DLD1 (cell line): Measurements from ENCODE around the gene CELA2B.
"Not testable (repeated sequence)": the region's sequence is repeated elsewhere in the genome, so short reads cannot be mapped to it uniquely, and the experiment has no call there.

Experiments
- in situ Hi-C: cut with HindIII; loops from 2 replicates; pipeline ENCODE4 v1.10.0; 2017; ENCODE audit warnings: low sequenced_read_pairs

The CELA2B gene

DNA sequence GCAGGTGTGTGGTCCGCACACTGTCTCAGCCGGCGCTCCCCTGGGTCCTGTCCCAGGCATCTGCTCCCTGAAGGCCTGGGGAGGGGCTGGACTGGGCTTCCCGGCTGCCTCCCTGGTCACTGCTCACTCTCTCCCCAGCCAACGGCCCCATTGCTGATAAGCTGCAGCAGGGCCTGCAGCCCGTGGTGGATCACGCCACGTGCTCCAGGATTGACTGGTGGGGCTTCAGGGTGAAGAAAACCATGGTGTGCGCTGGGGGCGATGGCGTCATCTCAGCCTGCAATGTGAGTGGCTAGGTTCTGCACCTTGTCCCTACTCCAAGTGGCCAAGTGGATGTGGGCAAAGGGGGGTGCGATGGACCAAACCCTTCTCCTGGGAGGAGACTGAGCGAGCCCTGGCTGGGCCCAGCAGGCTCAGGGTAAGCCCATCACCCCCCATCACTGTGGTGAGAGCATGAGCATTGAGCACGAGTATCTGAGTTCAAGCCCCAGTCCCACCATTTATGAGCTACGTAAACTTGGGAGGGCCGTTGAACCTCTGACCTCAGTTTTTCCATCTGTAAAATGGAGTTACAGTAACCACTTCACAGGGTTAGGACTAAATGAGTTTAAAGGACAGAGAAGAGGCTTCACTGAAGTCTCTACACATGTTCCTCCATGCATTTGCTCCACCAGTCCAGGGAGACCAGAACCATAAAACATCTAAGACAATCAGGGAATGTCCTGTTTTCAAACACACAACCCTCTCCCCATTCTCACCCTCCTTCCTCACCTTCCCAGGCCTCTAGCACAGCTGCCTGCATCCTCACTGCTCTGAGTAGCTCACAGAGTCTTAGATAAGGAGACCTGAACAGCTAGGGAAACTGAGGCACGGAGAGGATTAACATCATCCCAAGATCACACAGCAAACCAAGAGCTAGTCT is 31.2 kb upstream of the CELA2B start:
- in situ Hi-C loops, result loop anchor here (10.0 kb wide), 1 partner anchor 120 kb away; no protein-coding TSS in a partner anchor

DNA sequence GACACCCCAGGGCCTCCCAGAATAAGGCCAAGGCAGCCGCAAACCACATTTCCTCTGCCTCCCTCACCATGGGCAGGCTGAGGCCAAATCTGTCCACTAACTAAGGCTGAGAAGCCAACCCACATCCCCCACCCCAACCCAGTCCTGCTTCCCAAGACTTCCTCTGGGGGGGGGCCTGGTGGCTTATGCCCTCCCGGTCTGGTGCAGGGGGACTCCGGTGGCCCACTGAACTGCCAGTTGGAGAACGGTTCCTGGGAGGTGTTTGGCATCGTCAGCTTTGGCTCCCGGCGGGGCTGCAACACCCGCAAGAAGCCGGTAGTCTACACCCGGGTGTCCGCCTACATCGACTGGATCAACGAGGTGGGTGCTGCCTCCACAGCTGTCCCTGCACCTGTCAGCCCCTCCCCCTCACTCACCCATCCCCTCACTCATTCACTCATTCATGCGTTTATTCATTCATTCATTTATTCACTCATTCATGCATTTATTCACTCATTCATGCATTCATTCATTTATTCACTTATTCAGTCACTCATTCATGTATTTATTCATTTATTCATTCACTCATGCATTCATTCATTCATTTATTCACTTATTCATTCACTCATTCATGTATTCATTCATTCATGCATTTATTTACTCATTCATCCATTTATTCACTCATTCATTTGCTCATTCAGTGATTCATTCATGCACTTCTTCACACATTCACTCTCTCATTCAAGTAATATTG is 30.3 kb upstream of the CELA2B start:
- in situ Hi-C loops, result loop anchor here (10.0 kb wide), 1 partner anchor 121 kb away; no protein-coding TSS in a partner anchor

- in situ Hi-C loops, result loop anchor here (10.0 kb wide), 1 partner anchor 121 kb away; no protein-coding TSS in a partner anchor
Observed at GRCh38 chr1:15446212-15446611, 29.7 kb upstream of the CELA2B start.

DNA sequence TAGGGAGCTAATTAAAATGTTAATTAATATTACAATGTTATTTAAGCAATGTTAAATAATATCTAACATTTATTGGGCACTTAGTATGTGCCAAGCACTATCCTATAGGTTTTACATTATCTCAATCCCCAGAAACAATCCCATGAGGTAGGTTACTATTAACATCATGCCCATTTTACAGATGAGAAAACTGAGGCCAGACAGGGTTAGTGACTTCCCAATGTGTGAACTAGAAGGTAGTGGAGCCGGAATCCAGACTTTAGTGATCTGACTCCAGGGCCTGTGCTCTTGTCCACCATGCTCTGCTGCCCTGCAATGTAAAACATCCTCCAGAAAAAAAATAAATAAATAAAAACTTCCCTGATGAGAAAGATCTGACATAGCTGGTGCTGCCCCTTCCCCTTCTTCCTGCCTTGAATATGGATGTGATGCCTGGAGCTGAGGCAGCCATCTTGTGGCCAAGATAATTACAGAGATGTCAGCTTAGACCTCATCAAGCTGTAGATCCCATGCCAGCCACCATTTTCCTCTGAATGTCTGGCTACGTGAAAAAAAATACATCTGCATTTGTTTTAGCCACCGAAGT is 26.9 kb upstream of the CELA2B start:
- in situ Hi-C loops, result loop anchor here (10.0 kb wide), 1 partner anchor 124 kb away; no protein-coding TSS in a partner anchor

DNA sequence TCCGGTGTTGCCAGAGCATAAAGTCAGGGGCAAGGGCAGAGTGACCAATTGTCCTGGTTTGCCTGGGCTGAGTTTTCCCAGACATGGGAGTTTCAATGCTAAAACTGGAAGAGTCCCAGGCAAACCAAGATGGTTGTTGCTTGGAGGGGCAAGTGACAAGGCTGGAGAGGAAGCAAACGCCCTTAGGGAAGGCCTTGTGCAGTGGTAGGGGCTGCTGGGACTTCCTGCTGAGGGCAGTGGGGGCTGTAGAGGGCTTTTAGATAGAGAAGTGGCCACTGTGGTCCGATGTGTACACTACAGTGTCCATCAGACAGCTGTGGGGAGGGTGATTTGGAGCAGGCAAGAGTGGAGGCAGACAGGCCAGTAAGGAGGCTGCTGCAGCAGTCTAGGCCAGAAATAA is 26.3 kb upstream of the CELA2B start:
- in situ Hi-C loops, result loop anchor here (10.0 kb wide), 1 partner anchor 125 kb away; no protein-coding TSS in a partner anchor

DNA sequence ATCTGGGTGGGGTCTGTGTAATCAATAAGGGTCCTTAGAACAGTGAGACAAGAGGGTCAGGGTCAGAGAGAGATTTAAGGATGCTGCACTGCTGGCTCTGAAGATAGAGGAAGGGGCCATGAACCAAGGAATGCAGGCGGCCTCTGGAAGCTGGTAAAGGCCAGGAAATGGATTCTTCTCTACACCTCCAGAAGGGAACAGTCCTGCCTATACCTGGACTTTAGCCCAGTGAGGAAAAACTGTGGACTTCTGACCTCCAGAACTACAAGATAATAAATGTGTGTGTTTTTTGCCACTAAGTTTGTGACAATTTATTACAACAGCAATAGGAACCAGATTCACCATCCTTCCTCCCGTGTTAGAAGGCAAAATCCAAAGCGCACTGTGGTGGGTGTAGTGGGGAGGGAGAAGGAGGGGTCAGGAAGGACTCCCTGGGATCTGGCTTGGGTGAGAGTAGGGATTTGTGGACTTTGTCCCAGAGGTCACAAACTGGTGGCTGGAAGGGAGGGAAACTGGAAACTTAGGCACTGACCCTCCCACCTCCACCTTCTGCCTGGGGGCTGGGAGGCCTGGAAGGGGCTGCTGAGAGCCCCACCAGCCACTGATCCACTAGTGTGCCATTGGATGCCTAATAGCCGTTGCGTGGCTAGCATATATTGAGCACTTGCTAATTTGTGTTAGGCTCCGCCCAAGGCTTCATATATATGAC is 24.7 kb upstream of the CELA2B start:
- in situ Hi-C loops, result no loop called here

GRCh38 chr1:15452216-15452615 is 23.7 kb upstream of the CELA2B start:
- in situ Hi-C loops, result no loop called here

DNA sequence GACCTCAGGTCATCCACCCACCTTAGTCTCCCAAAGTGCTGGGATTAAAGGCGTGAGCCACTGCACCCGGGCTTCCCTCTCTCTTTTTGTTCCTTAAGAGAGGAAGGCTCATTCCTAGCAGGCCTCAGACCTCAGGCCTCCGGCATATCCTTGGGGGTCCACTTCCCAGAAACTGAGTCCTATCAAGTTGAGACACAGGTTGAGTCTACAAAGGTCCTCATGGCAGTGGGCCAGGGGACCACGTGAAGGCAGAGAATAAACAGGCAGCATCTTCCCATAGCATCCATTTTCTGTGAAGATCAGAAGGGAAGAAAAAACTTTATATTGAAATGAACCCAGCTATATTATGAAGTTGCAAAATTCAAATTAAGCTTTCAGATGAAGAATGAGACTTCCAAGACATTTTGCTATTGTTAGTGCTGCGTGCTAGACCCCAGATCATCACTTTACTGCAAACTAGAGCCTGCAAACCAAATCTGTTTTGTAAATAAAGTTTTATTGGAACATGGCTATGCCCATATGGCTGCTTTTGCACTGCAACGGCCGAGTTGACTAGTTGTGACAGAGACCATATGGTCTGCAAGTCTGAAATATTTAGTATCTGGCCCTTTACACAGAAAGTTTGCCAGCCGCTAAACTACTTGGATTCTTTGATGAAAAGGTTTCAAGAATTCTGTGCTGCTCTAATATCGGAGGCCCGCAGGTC is 22.9 kb upstream of the CELA2B start:
- in situ Hi-C loops, result no loop called here

GRCh38 chr1:15453734-15454133 is 22.2 kb upstream of the CELA2B start:
- in situ Hi-C loops, result no loop called here

GRCh38 chr1:15454256-15454655 is 21.6 kb upstream of the CELA2B start:
- in situ Hi-C loops, result no loop called here

DNA sequence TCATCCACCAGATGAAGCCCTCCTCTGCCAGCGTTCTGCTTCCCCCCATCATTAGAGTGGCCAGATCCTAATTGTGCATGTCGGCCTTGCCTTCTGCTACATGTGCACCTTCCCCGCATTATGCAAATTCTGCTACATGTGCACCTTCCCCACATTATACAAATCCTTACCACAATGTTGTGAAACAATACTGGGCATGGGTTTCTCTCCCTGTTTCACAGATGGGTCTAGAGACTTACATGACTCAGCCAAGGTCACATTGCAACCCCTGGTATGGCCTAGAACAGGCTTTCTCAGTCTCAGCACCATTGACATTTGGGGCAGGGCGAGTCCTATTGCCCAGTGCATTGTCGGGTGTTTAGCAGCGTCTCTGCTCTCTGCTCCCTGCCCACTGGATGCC is 20.4 kb upstream of the CELA2B start:
- in situ Hi-C loops, result no loop called here

- in situ Hi-C loops, result no loop called here
Observed at GRCh38 chr1:15456313-15456954, 19.5 kb upstream of the CELA2B start, which contains the start of gene CELA2A. Gene CELA2A, plus strand, starts transcription at chr1:15456732. Its CDS starts 22 bp downstream, at chr1:15456754.

DNA sequence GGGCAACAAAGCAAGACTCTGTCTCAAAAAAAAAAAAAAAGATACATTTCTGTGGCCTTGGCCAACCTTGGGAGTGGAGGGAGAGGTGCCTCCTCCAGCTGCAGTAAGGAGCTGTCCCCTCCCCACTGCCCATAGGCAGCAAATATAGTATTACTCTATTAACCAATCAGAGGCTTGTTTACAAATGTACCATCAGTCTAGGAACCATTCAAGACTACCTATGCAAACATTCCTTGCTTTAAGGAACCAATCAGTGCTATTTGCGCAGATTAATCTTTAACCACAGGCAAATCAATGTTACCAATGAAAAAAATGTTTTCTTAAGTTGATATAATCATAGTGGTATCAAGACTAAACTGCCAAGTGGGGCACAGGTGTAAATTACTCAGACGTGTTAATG is 18.3 kb upstream of the CELA2B start:
- in situ Hi-C loops, result no loop called here

- in situ Hi-C loops, result not testable (repeated sequence)
Observed at GRCh38 chr1:15458388-15458787, 17.5 kb upstream of the CELA2B start.

DNA sequence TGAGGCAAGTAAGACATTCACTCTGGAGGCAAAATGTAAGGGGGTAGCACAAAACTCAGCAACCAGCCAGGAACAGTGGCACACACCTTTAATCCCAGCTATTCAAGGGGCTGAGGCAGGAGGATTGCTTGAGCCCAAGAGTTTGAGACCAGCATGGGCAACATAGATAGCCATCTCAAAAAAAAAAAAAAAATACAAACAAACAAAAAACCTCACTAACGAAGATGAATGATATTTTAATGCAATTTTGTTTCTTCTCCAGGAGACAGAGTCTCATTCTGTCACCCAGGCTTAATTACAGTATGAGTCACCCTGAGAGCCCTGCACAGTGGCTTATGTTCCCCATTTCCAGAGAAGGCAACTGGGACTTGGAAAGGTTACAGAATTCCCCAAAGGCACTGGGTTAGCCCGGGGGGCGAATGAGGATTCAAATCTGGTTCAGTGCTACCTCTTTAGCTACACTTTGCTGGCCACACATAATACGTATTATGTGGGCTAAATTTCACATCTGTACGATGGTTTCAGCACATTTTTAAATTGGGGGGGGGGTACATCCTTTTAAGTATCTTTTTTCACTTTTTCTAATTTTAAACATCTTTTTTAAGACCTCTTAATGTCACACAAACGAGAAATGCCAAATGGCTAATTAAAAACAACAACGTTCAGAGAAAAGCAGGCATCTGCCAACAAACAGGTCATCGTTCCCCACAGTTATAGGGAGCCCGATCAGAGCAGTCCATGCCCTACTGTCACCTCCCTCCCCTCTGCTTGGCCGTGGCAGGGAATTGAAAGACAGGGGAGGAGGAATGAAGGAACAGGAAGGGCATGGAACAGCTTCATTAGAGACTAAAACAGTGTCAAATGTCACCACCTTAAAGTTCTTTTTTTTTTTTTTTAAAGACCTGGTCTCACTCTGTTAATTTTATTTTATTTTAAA is 15.9 kb upstream of the CELA2B start:
- in situ Hi-C loops, result no loop called here

- in situ Hi-C loops, result no loop called here
Observed at GRCh38 chr1:15460708-15461095, 15.2 kb upstream of the CELA2B start.

DNA sequence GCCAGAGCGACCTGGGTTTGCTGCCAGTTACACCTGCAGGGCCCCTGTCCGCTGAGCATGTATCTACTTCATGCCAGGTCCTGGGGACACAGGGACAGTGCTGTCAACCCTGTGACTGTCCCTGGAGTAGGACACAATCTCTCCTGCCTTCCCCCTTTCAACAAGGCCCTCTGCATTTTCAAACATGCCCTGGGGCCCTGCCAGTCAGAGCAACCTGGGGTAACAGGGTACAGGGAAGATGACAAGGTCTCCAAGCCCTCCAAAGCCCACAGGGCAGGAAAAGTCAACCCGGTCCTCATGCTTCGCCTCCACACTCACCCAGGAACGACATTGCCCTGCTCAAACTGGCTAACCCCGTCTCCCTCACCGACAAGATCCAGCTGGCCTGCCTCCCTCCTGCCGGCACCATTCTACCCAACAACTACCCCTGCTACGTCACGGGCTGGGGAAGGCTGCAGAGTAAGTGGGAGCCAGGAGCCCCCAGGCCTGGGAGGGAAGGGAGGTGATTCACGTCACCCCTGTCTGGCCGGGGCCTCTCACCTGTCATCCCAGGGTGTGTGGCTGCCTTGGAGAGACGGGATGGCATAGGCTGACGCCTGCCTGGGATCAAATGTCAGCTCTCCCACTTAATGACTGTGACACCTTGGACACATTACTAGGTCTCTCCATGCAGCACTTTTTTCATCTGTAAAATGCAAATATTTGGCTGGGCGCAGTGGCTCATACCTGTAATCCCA is 12.7 kb upstream of the CELA2B start:
- in situ Hi-C loops, result not testable (repeated sequence)

DNA sequence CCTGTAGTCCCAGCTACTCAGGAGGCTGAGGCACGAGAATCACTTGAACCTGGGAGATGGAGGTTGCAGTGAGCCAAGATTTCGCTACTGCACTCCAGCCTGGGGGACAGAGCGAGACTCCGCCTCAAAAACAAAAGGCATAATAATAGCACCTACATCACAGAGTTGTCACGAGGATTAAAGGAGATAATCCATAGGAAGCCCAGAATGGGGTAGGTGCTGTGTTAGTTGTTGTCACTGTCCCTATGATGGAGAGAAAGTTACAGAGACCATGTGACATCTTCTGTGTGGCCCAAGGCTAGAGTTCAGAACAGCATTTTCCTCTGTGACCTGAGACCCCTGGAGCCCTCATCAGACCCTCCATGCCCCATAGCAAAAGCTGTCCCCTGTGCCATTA is 12.0 kb upstream of the CELA2B start:
- in situ Hi-C loops, result not testable (repeated sequence)
